COR-L47 (cell line): ENCODE measurements around the gene FKBP3.
"Not testable (repeated sequence)": the region's sequence is repeated elsewhere in the genome, so short reads cannot be mapped to it uniquely, and the experiment has no call there.

Experiments
- DNase-seq: peaks from one replicate; lab custom pipeline; 2025; lab: John Stamatoyannopoulos, UW

FKBP3 gene

GRCh38 chr14:45134051-45134958, at the start of gene FKBP3:
FKBP3 (minus strand) TSS chr14:45134481; CDS start chr14:45134456, 25 bp downstream.
- peak; percentile 98 for DNase-seq

- DNase-seq, result no peak
Observed at GRCh38 chr14:45181806-45182205, 47.5 kb upstream of the FKBP3 start.

GRCh38 chr14:45181329-45181728, 47.0 kb upstream of the FKBP3 start:
- no peak for DNase-seq

GRCh38 chr14:45177076-45177475, 42.8 kb upstream of the FKBP3 start:
- no peak for DNase-seq

GRCh38 chr14:45169906-45170305, 35.6 kb upstream of the FKBP3 start:
- no peak for DNase-seq

GRCh38 chr14:45156067-45156466, 21.8 kb upstream of the FKBP3 start:
- no peak for DNase-seq

- no peak for DNase-seq
Observed at GRCh38 chr14:45150386-45150890, 16.2 kb upstream of the FKBP3 start.

- DNase-seq, result no peak
Observed at GRCh38 chr14:45149602-45150001, 15.3 kb upstream of the FKBP3 start.

- DNase-seq, result no peak
Observed at GRCh38 chr14:45145214-45145613, 10.9 kb upstream of the FKBP3 start.

- no peak for DNase-seq
Observed at GRCh38 chr14:45144658-45145057, 10.4 kb upstream of the FKBP3 start.

- DNase-seq, result not testable (repeated sequence)
Observed at GRCh38 chr14:45142083-45142482, 7.8 kb upstream of the FKBP3 start.

GRCh38 chr14:45140661-45141187, 6.4 kb upstream of the FKBP3 start:
- no peak for DNase-seq

- no peak for DNase-seq
Observed at GRCh38 chr14:45136399-45136798, 2.1 kb upstream of the FKBP3 start.

GRCh38 chr14:45135659-45136395, 1.5 kb upstream of the FKBP3 start, which contains the start of gene FANCM:
FANCM (plus strand) TSS chr14:45135930; CDS start chr14:45136032, 102 bp downstream.
- peak; percentile 97 for DNase-seq

GRCh38 chr14:45135156-45135555, 875 bp upstream of the FKBP3 start:
- DNase-seq, result no peak

- no peak for DNase-seq
Observed at GRCh38 chr14:45133683-45134050, 614 bp downstream of the FKBP3 start.

GRCh38 chr14:45128963-45129629, 5.2 kb downstream of the FKBP3 start:
- no peak for DNase-seq

GRCh38 chr14:45125754-45126153, 8.5 kb downstream of the FKBP3 start:
- DNase-seq, result no peak

- no peak for DNase-seq
Observed at GRCh38 chr14:45123271-45123670, 11.0 kb downstream of the FKBP3 start.

GRCh38 chr14:45120096-45120495, 14.2 kb downstream of the FKBP3 start:
- no peak for DNase-seq

GRCh38 chr14:45118594-45118993, 15.7 kb downstream of the FKBP3 start:
- DNase-seq, result no peak

- no peak for DNase-seq
Observed at GRCh38 chr14:45114327-45114726, 20.0 kb downstream of the FKBP3 start.
